Measurements from ENCODE around the gene CCDC6. TPM values are rescaled to one million over a fixed set of nuclear protein-coding genes. Genes with fewer than 3 reads are reported as not detected.

Gene CCDC6
- total RNA-seq, 4 donors from 2014 or later = 78.5 to 101 (median 92.1) TPM

GRCh38 chr10:59831658-59832503 lies 74.5 kb downstream of the CCDC6 start:
- DNase-seq (ENCODE audit: low spot score in 2 of 2) = no peak
- peaks cover 14% of the 10 kb centered on the region for H3K36me3 ChIP-seq
- peaks cover 9% of the 10 kb centered on the region for H3K4me1 ChIP-seq
- H3K4me3 ChIP-seq = no peak overlapping the region
- TF ChIP-seq POLR2A (IDR thresholded peaks at IDR 0.05) (no peak), EP300 (IDR thresholded peaks at IDR 0.05) (no peak), POLR2AphosphoS5 (IDR thresholded peaks at IDR 0.05) (no peak)
- TF ChIP-seq, protein P1, sequence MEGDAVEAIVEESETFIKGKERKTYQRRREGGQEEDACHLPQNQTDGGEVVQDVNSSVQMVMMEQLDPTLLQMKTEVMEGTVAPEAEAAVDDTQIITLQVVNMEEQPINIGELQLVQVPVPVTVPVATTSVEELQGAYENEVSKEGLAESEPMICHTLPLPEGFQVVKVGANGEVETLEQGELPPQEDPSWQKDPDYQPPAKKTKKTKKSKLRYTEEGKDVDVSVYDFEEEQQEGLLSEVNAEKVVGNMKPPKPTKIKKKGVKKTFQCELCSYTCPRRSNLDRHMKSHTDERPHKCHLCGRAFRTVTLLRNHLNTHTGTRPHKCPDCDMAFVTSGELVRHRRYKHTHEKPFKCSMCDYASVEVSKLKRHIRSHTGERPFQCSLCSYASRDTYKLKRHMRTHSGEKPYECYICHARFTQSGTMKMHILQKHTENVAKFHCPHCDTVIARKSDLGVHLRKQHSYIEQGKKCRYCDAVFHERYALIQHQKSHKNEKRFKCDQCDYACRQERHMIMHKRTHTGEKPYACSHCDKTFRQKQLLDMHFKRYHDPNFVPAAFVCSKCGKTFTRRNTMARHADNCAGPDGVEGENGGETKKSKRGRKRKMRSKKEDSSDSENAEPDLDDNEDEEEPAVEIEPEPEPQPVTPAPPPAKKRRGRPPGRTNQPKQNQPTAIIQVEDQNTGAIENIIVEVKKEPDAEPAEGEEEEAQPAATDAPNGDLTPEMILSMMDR (IDR thresholded peaks at IDR 0.05) = no peak
- H3K27me3 ChIP-seq = no peaks in the 10 kb centered on the region
- no peaks in the 10 kb centered on the region for H3K9me3 ChIP-seq
- WGBS = 81% methylated on average over 5 of the region's 5 CpGs
- H3K27ac ChIP-seq = no peak overlapping the region

DNA sequence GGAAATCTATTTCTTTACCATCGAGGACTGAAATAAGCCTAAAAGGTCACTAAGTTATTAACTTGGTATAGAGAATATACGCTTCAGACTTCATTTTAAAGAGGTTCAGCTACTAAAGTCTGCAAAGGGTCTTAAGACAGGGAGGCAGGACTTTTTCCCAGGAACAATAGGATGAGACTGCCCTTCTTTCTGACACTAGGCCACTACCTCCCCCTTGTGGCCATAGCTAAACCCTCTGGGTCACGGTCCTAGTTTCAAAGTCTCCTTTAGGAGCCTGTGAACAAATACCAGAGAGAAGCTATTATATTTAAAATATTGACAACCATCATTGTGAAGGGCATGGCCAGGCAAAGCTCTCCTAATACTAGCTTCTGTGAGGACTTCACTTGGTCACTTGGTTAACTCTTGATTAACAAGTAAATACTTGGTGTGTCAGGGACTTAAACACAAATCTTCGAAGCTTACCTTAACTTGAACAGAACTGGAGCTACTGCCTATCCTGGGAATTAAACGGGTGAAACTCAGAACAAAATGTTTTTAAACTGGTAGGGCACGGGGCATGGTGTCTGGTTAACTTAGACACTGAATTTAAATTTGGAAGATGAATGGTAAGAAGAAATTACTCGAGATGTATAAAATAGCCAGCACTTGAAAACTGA lies 75.6 kb downstream of the CCDC6 start:
- WGBS = 85% methylated on average over 7 of the region's 7 CpGs
- Histone ChIP-seq H3K36me3 (peaks cover 14% of the 10 kb centered on the region), H3K9me3 (no peaks in the 10 kb centered on the region), H3K4me1 (peaks cover 14% of the 10 kb centered on the region), H3K27me3 (no peaks in the 10 kb centered on the region), H3K4me3 (no peak overlapping the region), H3K27ac (no peak overlapping the region)
- DNase-seq (ENCODE audit: low spot score in 2 of 2) = no peak
- TF ChIP-seq, protein P1 (IDR thresholded peaks at IDR 0.05) = peak; percentile 24 to 66
- TF ChIP-seq POLR2A (IDR thresholded peaks at IDR 0.05) = no peak

- no peaks in the 10 kb centered on the region for H3K9me3 ChIP-seq
- no peak overlapping the region for H3K27ac ChIP-seq
- no peaks in the 10 kb centered on the region for H3K27me3 ChIP-seq
- TF ChIP-seq POLR2A (IDR thresholded peaks at IDR 0.05) (no peak), POLR2AphosphoS5 (IDR thresholded peaks at IDR 0.05) (no peak)
- 93% methylated on average over 3 of the region's 3 CpGs for WGBS
- H3K36me3 ChIP-seq = peaks cover 14% of the 10 kb centered on the region
- no peak for DNase-seq (ENCODE audit: low spot score in 2 of 2)
- H3K4me3 ChIP-seq = no peak overlapping the region
- peaks cover 14% of the 10 kb centered on the region for H3K4me1 ChIP-seq
Observed at GRCh38 chr10:59829601-59830000, 76.8 kb downstream of the CCDC6 start.

DNA sequence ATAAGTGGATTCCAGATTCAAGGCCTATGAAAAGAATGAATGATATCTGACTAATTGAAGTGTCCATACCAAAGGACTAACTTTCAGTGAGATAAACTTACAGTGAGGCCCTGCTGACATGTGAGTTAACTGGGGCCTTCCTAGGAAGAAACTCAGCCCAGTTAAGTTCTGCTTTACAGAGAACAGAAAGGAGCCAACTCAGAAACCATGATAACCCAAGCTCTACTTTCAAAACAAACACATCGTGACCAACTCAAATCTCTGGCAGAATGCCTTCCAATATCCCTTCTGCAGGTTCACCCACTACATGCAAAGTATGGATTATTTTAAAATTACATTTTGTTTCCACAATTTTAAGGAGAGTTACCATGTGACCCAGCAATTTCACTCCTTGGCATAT lies 77.3 kb downstream of the CCDC6 start:
- Histone ChIP-seq H3K4me3 (no peak overlapping the region), H3K4me1 (peaks cover 13% of the 10 kb centered on the region), H3K36me3 (peaks cover 14% of the 10 kb centered on the region), H3K27ac (no peak overlapping the region), H3K9me3 (no peaks in the 10 kb centered on the region), H3K27me3 (no peaks in the 10 kb centered on the region)
- TF ChIP-seq POLR2A (IDR thresholded peaks at IDR 0.05) = no peak
- no peak for TF ChIP-seq POLR2AphosphoS5 (IDR thresholded peaks at IDR 0.05)
- no peak for TF ChIP-seq EP300 (IDR thresholded peaks at IDR 0.05)
- TF ChIP-seq, protein P1 (IDR thresholded peaks at IDR 0.05) = no peak
- WGBS = 41% methylated on average over 1 of the region's 1 CpG
- DNase-seq (ENCODE audit: low spot score in 2 of 2) = no peak

- DNase-seq (ENCODE audit: low spot score in 2 of 2) = no peak
- Histone ChIP-seq H3K4me3 (no peak overlapping the region), H3K4me1 (peaks cover 5% of the 10 kb centered on the region), H3K27ac (no peak overlapping the region), H3K9me3 (no peaks in the 10 kb centered on the region), H3K27me3 (no peaks in the 10 kb centered on the region), H3K36me3 (peaks cover 3% of the 10 kb centered on the region)
- TF ChIP-seq, protein P1 (IDR thresholded peaks at IDR 0.05) = no peak
- TF ChIP-seq EP300 (IDR thresholded peaks at IDR 0.05) (no peak), POLR2A (IDR thresholded peaks at IDR 0.05) (no peak), POLR2AphosphoS5 (IDR thresholded peaks at IDR 0.05) (no peak)
Observed at GRCh38 chr10:59825932-59826331, 80.4 kb downstream of the CCDC6 start.

Data from suprapubic skin (tissue), 4 donors.